ENCODE data around the gene NSUN7. TPM values are rescaled to one million over a fixed set of nuclear protein-coding genes. Genes with fewer than 3 reads are reported as not detected.
A peak's percentile ranks its signal among the peaks of the same experiment; 100 is the strongest.
"Not testable (repeated sequence)": the region's sequence is repeated elsewhere in the genome, so short reads cannot be mapped to it uniquely, and the experiment has no call there.

The NSUN7 gene, protein sequence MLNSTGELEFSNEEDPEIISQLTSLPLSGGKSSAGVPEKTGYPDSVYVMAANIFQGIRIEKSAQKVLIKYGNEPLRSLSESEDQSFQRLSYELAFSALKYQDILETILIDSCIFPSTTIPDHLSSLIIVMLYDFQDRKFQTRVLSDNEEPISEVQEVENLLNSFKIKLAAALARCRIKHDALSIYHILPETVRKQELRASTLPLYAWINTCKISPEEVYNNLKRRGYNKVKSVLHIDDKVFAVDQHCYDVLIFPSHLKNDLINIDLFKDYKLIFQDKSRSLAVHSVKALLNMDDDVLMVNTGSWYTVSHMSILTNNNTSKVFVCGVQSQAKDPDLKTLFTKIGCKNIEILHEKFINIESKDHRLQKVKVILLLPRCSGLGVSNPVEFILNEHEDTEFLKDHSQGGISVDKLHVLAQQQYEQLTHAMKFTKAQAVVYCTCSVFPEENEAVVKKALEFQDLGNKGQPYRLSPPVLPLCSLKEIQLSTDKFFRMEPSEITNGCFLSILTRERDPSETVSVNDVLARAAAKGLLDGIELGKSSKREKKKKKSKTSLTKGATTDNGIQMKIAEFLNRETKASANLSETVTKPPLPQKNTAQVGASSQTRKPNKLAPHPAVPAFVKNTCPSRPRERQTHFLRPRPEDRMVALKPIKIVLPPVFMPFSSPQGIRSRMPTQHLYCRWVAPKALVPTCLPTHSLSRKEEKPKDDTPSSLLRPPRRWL
- total RNA-seq, result 0.79 and 1.8 TPM in 2 replicates

DNA sequence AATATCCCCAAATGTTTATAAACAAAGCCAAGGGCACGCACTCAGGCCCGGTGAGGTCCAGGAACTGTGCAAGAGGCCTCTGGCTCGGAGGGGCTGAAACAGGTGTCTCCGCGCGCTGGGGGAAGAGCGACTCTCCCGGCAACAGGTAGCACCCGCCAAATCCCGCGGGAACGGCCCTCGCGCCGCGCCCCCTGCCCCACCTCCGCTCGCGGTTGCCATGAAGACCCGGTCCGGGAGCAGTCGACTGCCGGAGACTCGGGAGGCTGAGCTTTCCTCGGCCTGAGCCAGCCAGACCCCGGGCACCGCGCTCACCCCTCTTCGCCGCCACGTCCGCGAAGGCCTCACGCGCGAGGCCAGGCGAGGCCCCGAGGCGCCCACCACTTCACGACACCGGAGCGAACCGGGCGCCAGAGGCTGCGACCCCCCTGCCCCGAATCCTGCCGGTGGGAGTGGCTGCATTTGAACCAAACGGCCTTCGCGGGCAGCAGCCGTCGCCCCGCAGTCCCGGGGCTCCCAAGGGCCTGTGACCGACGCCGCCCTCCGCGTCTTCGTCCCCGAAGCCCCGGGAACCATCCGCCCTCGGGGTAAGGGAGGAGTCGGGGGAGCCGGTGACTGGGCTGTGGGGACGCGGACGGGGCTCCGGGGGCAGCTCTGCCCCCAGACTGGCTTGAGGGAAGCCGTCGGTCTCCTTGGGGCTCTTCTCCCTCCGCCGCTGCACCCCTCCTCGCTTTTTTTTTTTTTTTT is at the start of gene NSUN7:
Gene NSUN7 (plus strand): TSS at position 239 of the 744 bp plus-strand sequence. CDS start 739 bp downstream, outside the sequence.
- DNase-seq (ENCODE audit: low read depth), result peak; percentile 11
- FAIRE-seq, result no peak
- Histone ChIP-seq H3K27me3 (ENCODE audit: control insufficient read depth, insufficient read depth, low read length) (peaks cover 2% of the 10 kb centered on the region), H3K36me3 (ENCODE audit: control insufficient read depth, insufficient read depth, low read length) (no peaks in the 10 kb centered on the region), H3K4me3 (ENCODE audit: low read depth, low read length) (peak within 1 kb of the TSS; percentile 55)
- TF ChIP-seq CTCF (IDR thresholded peaks at IDR 0.05; ENCODE audit: insufficient read depth, low read length, severe bottlenecking), result no peak

GRCh38 chr4:40702137-40702799 is 47.5 kb upstream of the NSUN7 start:
- FAIRE-seq (no peak), DNase-seq (ENCODE audit: low read depth) (no peak)
- Histone ChIP-seq H3K27me3 (ENCODE audit: control insufficient read depth, insufficient read depth, low read length) (no peaks in the 10 kb centered on the region), H3K4me3 (ENCODE audit: low read depth, low read length) (no peak overlapping the region), H3K36me3 (ENCODE audit: control insufficient read depth, insufficient read depth, low read length) (no peaks in the 10 kb centered on the region)
- no peak for TF ChIP-seq CTCF (IDR thresholded peaks at IDR 0.05; ENCODE audit: insufficient read depth, low read length, severe bottlenecking)

DNA sequence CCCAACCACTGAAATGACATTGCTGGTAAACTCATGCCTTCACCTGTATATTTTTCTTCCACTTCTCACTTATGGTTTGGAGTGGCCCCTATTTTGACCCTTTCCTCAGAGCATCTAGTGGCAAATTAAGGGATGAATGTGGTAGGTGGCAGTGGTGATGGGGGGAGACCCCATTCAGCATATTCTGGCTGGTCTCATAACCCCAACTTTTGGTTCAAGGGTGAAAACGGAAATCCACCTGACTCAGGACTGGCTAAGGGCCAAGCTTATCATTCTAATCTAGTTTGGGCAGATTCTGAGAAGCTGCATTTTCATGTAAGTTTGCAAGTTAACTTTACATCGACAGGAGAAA is 47.0 kb upstream of the NSUN7 start:
- DNase-seq (ENCODE audit: low read depth) (no peak), FAIRE-seq (no peak)
- H3K36me3 ChIP-seq (ENCODE audit: control insufficient read depth, insufficient read depth, low read length), result no peaks in the 10 kb centered on the region
- no peak for TF ChIP-seq CTCF (IDR thresholded peaks at IDR 0.05; ENCODE audit: insufficient read depth, low read length, severe bottlenecking)
- H3K4me3 ChIP-seq (ENCODE audit: low read depth, low read length), result no peak overlapping the region
- H3K27me3 ChIP-seq (ENCODE audit: control insufficient read depth, insufficient read depth, low read length), result no peaks in the 10 kb centered on the region

DNA sequence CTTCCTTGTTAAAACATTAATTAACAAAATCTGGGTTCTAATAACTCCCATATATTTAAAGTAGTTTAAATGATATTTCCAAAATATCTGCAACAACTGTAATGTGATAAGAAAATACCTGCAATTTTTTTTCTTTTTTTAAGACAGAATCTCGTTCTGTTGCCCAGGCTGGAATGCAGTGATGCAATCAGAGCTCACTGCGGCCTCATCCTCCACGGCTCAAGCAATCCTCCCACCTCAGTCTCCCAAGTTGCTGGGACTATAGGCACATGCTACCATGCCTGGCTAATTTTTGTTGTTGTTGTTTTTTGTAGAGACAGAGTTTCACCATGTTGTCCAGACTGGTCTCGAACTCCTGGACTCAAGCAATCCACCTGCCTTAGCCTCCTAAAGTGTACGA is 45.7 kb upstream of the NSUN7 start:
- Histone ChIP-seq H3K4me3 (ENCODE audit: low read depth, low read length) (no peak overlapping the region), H3K27me3 (ENCODE audit: control insufficient read depth, insufficient read depth, low read length) (no peaks in the 10 kb centered on the region), H3K36me3 (ENCODE audit: control insufficient read depth, insufficient read depth, low read length) (no peaks in the 10 kb centered on the region)
- no peak for DNase-seq (ENCODE audit: low read depth)
- FAIRE-seq, result no peak
- no peak for TF ChIP-seq CTCF (IDR thresholded peaks at IDR 0.05; ENCODE audit: insufficient read depth, low read length, severe bottlenecking)

DNA sequence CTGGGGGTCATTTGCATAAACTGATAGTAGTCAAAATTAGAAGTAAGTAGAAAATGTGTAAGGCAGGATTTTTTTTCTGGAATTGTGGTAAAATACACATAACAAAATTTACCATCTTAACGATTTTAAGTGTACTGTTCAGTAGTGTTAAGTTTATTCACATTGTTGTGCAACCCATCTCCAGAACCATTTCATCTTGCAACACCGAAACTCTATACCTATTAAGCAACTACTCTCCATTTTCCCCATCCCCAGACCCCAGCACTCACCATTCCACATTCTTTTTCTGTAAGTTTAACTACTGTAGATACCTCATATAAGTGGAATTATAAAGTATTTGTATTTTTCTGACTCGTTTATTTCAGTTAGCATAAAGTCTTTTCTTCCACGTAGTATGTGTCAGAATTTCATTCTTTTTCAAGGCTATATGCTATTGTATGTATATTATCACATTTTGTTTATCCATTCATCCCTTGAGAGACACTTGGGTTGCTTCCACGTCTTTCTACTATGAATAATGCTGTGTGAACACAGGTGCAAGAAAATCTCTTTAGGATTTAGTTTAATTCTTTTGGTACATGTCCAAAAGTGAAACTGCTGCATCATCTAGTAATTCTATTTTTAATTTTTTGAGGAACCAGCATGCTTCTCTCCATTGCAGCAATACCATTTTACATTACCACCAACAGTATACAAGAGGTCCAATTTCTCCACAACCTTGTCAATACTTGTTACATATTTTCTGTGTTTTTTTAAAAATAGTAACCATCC is 39.1 kb upstream of the NSUN7 start:
- DNase-seq (ENCODE audit: low read depth) (peak; percentile 50), FAIRE-seq (no peak)
- H3K36me3 ChIP-seq (ENCODE audit: control insufficient read depth, insufficient read depth, low read length), result no peaks in the 10 kb centered on the region
- no peak for TF ChIP-seq CTCF (IDR thresholded peaks at IDR 0.05; ENCODE audit: insufficient read depth, low read length, severe bottlenecking)
- H3K27me3 ChIP-seq (ENCODE audit: control insufficient read depth, insufficient read depth, low read length), result no peaks in the 10 kb centered on the region
- H3K4me3 ChIP-seq (ENCODE audit: low read depth, low read length), result no peak overlapping the region

GRCh38 chr4:40713001-40713400 is 36.8 kb upstream of the NSUN7 start:
- H3K36me3 ChIP-seq (ENCODE audit: control insufficient read depth, insufficient read depth, low read length); H3K4me3 ChIP-seq (ENCODE audit: low read depth, low read length); H3K27me3 ChIP-seq (ENCODE audit: control insufficient read depth, insufficient read depth, low read length); DNase-seq (ENCODE audit: low read depth); FAIRE-seq: not testable (repeated sequence)
